ENCODE results near the gene PKP4.

PKP4 gene

GRCh38 chr2:158486150-158486969 is 29.6 kb downstream of the PKP4 start:
- no peaks in the 10 kb centered on the region for H3K27me3 ChIP-seq (ENCODE audit: insufficient read depth, poor library complexity, severe bottlenecking)
- ATAC-seq (ENCODE audit: low read depth) (no peak), DNase-seq (ENCODE audit: low spot score) (no peak)
- 0 out of 2 replicates have a peak, but pooled peaks cover 4% of the 10 kb centered on the region for H3K36me3 ChIP-seq (ENCODE audit: low read depth)
- H3K27ac ChIP-seq (ENCODE audit: poor library complexity, severe bottlenecking) = no peak overlapping the region
- H3K4me1 ChIP-seq (ENCODE audit: insufficient read depth, poor library complexity, severe bottlenecking) = peaks cover 30% of the 10 kb centered on the region
- no peak for TF ChIP-seq CTCF (IDR thresholded peaks at IDR 0.05; ENCODE audit: poor library complexity, severe bottlenecking)
- H3K9me3 ChIP-seq (ENCODE audit: severe bottlenecking) = no peaks in the 10 kb centered on the region
- H3K4me3 ChIP-seq (ENCODE audit: severe bottlenecking) = no peak overlapping the region

- Histone ChIP-seq H3K36me3 (ENCODE audit: low read depth) (0 out of 2 replicates have a peak, but pooled peaks cover 4% of the 10 kb centered on the region), H3K9me3 (ENCODE audit: severe bottlenecking) (no peaks in the 10 kb centered on the region), H3K27ac (ENCODE audit: poor library complexity, severe bottlenecking) (no peak overlapping the region), H3K4me3 (ENCODE audit: severe bottlenecking) (no peak overlapping the region), H3K4me1 (ENCODE audit: insufficient read depth, poor library complexity, severe bottlenecking) (peaks cover 29% of the 10 kb centered on the region), H3K27me3 (ENCODE audit: insufficient read depth, poor library complexity, severe bottlenecking) (no peaks in the 10 kb centered on the region)
- no peak for TF ChIP-seq CTCF (IDR thresholded peaks at IDR 0.05; ENCODE audit: poor library complexity, severe bottlenecking)
- ATAC-seq (ENCODE audit: low read depth) (peak; percentile 36; the same call in 1 of the 3 replicates), DNase-seq (ENCODE audit: low spot score) (no peak)
These were observed 30.2 kb downstream of the PKP4 start for GRCh38 chr2:158486970-158487325.

GRCh38 chr2:158487419-158487818 is 30.7 kb downstream of the PKP4 start:
- H3K4me1 ChIP-seq (ENCODE audit: insufficient read depth, poor library complexity, severe bottlenecking) = peaks cover 24% of the 10 kb centered on the region
- TF ChIP-seq CTCF (IDR thresholded peaks at IDR 0.05; ENCODE audit: poor library complexity, severe bottlenecking) = no peak
- no peaks in the 10 kb centered on the region for H3K27me3 ChIP-seq (ENCODE audit: insufficient read depth, poor library complexity, severe bottlenecking)
- H3K27ac ChIP-seq (ENCODE audit: poor library complexity, severe bottlenecking) = no peak overlapping the region
- ATAC-seq (ENCODE audit: low read depth) (no peak), DNase-seq (ENCODE audit: low spot score) (no peak)
- H3K36me3 ChIP-seq (ENCODE audit: low read depth) = 0 out of 2 replicates have a peak, but pooled peaks cover 4% of the 10 kb centered on the region
- H3K4me3 ChIP-seq (ENCODE audit: severe bottlenecking) = no peak overlapping the region
- no peaks in the 10 kb centered on the region for H3K9me3 ChIP-seq (ENCODE audit: severe bottlenecking)

GRCh38 chr2:158488442-158489216 is 31.9 kb downstream of the PKP4 start:
- Histone ChIP-seq H3K4me3 (ENCODE audit: severe bottlenecking) (no peak overlapping the region), H3K36me3 (ENCODE audit: low read depth) (0 out of 2 replicates have a peak, but pooled peaks cover 4% of the 10 kb centered on the region), H3K27me3 (ENCODE audit: insufficient read depth, poor library complexity, severe bottlenecking) (no peaks in the 10 kb centered on the region), H3K9me3 (ENCODE audit: severe bottlenecking) (no peaks in the 10 kb centered on the region), H3K27ac (ENCODE audit: poor library complexity, severe bottlenecking) (no peak overlapping the region), H3K4me1 (ENCODE audit: insufficient read depth, poor library complexity, severe bottlenecking) (peaks cover 18% of the 10 kb centered on the region)
- TF ChIP-seq CTCF (IDR thresholded peaks at IDR 0.05; ENCODE audit: poor library complexity, severe bottlenecking) = no peak
- ATAC-seq (ENCODE audit: low read depth) (no peak), DNase-seq (ENCODE audit: low spot score) (no peak)

Data from RWPE2 (cell line).